Activated CD4-positive, alpha-beta T cell treated with anti-CD3 and anti-CD28 coated beads for 4 hours (primary cell): ENCODE measurements around the gene CTU2.

Experiments
- DNase-seq, 2 donors: peaks; one replicate each; pipeline ENCODE4 v3.0.0-alpha.2; 2020

Gene CTU2

DNA sequence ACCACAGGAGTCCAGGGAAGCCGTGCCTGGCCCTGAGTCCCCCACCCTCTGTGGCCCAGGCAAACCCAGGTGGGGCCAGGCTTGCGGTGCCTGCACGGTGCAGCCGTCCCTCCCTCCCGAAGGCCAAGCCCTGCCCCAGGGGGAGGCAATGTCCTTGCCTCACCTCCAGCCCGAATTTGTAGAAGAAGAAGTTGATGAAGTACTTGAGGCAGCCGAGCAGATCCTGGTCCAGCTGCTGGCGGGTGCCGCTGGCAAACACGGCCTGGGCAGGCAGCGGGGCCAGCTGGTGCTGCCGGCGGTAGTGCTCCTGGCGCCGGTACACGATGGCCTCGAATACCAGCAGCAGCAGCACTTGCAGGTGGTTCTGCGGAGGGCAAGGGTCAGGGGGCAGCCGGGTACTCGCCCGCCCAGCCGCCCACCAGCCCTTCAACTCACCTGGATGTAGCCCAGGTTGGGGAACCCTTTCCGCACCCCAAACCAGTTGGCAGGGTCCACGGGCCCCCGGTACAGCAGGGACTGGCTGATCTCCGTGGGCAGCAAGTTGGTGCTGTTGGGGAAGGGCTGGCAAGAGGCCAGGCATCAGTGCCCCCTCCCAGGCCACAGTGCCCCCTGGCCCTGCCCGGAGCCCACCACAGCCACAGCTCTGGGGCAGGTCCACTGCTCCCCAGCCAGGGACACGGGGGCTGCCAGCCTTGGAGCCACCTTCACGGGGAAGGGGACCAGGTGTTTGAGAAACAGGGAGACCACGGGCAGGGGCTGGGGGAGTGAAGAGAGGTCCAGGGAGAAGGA is 26.1 kb downstream of the CTU2 start:
- DNase-seq = no peak

DNA sequence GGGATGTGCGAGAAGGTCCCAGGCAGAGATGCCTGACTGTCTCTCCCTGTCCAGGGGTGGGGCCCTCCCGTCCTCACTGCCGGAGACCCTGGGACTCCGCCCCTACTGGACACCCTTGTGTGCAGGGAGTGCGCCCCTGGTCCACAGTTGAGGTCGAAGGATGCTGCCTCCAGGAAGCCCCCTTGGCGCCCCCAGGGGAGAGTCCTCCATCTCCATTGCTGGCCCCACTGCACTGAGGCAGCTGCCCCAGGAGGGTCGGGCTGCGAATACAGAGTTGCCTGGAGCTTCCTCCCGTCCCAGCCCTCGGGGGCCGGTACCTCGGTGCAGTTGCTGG is 26.6 kb downstream of the CTU2 start:
- DNase-seq = no peak

DNA sequence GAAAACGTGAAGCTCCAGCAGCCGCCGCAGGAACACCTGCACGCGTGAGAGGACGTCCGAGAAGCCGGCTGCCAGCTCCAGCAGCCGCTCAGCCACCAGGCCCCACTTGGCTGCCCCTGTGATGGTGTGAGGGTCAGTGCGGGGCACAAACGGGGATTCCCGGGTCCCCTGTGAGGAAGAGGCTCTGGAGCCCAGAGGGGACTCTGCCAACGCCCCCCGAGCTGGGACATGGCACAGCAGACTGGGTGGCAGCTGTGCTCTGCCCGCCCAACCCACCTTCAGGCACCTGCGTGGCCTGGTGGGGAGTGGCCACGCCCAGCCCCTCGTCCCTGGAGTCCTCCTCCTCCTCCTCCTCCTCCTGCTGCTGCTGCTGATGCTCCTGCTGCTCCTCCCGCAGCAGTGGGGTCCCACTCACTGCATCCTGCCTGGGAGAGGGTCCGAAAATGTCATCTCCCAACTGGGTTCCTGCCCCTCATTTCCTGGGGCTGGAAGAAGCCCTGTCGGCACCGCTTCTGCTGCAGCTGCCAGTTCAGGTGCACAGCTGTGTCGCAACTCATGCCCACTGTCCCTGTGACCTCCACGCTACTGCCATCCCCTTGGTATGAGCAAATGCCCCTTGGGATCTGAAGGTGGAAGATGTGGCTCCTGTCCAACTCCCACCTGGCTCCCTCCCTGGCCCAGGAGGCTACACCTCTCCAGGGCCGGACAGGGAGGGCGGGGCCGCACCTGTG is 27.5 kb downstream of the CTU2 start:
- no peak for DNase-seq

DNA sequence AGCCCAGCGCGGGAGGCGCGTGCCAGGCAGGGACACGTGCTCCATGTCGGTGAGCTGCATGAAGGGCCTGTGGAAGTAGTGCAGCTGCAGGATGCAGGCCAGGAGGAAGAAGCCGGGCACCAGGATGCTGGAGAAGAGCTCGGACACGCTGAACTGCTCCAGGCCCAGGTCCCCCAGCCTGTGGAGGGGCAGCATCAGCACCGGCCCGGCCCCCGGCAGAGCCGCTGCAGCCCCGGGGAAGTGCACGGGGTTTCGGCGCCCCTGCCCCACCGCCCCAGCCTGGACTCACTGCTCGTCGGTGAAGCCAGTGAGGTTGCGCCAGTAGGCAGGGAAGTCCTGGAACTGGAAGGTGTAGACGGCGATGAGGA is 28.0 kb downstream of the CTU2 start:
- DNase-seq = no peak

DNA sequence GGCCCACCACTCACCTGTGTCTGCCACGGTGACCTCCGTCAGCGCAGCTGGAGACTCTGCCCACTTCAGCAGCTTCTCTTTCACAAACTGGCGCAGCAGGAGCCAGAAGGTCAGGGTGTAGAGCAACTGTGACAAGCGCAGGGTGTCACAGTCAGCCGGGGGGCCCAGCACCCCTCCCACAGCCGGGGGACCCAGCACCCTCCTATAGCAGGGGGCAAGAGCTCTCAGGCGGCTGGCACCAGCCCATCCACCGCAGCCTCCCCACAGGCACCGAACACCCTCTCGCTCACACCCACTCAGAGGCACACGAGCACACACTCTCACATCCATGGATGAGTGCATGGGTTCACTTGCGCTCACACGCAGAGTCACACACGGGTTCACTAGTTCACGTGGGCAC is 28.8 kb downstream of the CTU2 start:
- DNase-seq = no peak

DNA sequence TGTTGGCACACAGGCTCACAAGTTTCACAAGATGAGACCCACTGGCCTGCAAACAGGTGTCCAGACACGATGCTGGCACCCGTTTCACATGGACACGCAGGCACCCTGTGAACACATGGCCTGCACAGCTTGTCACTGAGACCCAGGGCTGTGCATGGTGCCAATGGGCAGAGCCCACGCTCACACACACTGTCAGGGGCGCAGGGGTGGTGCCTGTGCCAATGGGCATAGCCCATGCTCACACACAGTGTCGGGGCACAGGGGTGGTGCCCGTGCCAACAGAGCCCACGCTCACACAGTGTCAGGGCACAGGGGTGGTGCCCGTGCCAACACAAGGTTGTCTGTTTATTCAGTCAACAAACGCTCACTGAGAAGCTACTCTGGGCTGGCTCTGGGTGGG is 29.3 kb downstream of the CTU2 start:
- DNase-seq = no peak

DNA sequence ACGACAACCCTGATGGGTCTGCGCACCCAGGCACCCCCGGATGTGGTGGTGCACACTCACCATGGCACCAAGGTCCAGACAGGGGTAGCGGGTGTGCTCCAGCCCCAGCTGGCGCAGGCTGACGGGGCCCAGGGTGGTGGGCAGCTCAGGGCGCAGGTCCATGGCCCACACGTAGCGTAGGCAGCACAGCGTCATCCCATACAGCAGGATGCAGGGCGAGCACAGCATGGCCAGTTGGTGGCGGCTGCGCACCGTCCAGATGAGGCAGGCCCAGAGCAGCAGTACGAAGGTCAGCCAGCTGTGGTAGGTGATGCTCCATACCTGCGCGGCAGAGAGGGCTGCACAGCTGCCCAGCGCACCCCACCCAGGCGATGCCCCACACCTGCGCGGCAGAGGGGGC is 29.8 kb downstream of the CTU2 start:
- no peak for DNase-seq

DNA sequence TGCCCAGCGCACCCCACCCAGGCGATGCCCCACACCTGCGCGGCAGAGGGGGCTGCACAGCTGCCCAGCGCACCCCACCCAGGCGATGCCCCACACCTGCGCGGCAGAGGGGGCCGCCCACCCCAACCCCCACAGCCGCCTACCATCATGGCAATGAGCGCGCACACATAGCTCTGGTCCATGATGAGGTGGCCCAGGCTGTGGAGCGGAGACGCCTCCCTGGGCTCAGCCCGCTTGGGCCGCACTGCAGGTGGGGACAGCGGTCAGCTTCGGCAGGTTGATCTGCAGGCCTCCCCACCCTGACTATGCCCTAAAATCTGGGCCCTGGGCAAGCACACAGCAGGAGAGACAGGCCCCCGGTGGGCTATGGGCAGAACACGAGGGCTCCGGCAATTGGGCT is 30.2 kb downstream of the CTU2 start:
- no peak for DNase-seq

DNA sequence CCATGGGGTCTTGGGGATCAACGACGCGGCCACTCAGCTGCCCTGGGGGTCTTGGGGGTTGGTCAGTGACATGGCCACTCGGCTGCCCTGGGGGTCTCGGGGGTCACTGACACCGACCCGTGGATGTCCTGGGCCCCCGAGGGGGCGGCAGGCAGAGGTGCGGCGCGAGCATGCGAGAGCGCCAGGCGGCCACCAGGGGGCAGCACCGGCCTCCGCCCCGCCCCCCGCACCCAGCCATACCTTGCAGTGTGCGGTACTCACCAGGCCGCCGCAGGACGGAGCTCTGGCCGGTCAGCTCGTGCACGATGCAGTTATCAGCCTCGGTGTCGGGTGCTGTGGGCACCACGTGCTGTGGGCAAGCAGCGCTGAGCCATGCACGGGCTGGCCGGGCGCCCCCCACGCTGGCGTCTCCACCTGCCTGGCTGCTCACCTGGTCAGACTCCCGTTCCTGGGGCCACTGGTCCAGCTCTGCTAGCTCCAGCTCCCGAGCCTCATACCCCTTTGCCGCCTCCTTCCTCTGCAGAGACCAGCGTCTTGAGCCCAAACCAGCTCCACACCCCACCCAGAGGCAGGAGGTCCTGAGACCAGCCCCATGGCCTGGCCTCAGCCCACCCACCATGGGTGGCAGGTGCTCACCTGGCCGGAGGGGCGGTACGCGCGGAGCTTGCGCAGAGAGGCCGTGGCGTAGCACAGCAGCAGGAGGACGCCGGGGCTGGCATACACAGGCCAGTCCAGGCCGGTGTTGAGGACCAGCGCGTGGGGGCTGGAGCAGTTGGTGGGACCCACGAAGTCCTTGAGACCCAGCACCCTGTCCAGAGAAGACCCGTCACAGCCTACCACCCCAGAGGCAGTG is 31.2 kb downstream of the CTU2 start:
- DNase-seq = peak; percentile 57 to 76

DNA sequence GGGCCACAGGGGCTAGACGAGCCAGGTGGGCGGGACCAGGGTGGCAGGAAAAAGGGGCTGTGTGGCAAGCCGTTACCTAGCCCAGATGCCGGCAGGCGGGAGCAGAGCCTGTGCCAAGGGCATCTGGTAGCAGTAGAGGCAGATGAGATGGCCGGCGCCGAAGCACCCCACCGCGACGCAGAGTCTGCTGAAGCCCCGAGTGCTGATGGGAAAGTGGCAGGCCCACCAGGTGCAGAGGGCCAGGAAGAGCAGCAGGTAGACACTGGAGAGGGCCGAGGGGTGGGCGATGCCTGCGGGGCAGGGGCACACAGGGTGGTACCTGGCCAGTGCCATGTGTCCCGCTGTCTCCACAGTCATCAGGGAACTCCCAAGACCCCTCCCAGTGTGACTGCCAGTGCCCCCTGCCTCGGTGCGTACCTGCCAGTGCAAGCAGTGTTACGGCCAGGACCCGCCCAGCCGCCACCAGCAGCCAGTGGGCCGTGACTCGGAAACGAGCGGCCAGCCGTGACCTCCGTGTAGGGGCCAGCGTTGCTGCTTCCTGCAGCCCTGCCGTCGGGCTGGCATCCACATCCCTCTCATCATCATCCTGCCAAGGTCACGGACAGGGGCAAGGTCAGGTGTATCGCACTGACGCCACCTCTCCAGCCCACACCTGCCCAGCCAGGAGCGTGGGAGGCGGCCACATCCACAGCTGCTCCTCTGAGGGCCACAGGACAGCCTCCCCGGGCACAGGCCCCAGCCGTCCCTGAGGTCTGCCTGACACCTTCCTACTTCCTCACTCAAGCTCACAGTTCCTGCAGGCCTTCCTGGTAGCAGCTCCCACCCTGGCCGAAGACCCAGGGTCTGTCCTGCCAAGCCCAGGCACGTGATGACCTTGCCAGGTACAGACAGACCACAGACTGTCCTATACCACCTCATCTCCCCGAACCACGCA is 32.1 kb downstream of the CTU2 start:
- DNase-seq = no peak

DNA sequence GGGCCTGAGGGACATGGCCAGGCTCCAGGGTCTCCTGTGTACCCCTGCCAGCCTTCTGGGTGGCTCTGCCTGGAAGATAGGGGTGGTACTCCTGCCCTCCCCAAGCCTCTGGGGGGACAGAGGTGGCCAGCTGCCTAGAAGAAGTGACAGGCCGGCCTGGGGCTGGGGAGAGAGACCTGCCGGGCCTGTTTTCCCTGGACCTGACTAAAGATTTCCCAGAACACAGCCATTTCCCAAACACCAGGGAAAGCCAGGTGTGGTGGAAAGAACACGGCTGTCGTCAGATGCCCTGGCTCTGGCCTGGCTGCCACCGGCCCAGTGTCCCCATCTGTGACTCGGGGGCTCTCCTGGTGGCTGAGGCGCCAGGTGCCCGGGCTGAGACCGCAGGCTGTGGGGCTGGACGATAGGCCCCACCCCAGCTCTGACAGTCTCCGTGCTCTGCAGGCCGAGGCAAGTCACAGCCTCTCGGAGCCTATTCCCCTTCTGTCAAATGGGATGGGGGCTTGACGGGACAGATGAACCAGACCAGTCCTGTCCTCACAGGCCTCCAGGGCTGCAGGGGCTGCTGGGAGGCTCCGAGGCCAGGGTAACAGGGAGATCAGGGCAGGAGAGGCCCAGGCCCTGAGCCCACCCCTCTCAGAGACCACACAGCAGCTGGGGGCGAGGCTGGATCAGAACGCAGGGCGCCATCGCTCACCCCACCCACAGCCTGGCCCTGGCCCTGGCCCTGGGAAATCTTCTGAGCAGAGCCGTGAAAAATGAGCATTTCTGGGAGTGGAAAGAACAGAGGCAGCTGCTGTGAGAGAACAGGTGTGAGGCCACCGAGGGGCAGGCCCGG is 33.1 kb downstream of the CTU2 start:
- DNase-seq = no peak

DNA sequence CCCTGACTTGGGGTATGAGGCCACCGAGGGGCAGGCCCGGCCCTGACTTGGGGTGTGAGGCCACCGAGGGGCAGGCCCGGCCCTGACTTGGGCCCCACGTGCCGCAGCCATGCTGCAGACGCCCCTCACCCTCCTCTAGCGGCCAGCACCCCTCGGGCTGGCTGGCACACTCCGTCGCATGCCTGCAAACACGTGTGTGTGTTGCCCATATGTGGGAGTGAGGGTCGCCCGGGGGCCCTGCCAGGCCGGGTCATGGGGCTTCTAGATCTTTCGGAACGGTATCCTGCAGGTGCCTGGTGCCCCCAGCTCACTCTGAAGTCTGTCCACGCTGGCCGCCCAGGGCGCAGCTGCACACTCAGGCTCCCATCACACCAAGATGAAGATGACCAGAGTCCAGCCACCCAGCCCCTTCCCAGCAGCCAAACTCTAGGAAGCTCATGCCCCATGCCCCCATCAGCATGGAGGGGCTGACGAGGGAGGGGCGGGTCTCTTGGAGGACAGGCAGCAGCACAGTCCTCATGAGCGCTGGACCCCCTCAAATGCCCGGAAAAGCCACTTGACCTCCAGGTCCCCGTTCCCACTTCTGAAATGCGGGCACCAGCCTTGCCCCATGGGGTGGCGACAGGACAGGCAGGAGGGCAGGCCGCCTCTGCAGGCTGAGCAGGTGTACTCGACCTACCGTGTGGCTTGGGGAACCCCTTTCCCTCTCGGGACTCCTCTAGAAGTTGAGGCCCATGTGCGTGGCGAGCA is 33.8 kb downstream of the CTU2 start:
- DNase-seq = no peak

DNA sequence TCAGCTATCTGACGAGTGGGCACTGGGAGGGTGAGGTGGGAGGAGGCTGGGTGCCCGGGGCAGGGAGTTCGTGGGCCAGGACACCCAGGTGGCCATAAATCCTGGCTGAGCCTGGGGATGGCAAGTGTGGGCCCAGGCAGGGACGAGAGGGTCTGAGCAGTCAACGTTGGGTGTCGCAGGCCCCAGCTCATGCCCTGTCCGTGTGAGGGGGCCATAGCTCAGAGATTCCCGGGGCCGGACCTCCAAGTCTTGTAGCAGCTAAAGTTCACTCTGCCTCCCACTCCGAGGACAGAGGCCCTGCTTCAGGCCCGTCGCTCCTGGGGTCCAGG is 34.4 kb downstream of the CTU2 start:
- no peak for DNase-seq

DNA sequence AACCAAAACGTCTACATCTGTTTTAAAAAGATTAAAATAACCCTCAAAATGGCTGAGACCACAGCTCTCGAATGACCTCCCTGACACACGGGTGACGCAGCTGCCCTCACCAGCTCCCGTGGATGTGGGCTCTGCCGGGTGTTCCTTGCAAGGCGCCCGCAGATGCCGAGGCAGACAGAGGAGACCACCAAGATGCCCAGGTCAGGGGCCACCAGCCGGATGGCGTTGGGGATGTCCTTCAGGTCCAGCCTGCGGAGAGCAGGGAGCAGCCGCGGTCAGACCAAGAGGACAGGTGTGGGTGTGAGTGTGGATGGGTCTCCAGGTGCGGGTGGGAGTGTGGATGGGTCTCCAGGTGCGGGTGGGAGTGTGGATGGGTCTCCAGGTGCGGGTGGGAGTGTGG is 35.1 kb downstream of the CTU2 start:
- no peak for DNase-seq

DNA sequence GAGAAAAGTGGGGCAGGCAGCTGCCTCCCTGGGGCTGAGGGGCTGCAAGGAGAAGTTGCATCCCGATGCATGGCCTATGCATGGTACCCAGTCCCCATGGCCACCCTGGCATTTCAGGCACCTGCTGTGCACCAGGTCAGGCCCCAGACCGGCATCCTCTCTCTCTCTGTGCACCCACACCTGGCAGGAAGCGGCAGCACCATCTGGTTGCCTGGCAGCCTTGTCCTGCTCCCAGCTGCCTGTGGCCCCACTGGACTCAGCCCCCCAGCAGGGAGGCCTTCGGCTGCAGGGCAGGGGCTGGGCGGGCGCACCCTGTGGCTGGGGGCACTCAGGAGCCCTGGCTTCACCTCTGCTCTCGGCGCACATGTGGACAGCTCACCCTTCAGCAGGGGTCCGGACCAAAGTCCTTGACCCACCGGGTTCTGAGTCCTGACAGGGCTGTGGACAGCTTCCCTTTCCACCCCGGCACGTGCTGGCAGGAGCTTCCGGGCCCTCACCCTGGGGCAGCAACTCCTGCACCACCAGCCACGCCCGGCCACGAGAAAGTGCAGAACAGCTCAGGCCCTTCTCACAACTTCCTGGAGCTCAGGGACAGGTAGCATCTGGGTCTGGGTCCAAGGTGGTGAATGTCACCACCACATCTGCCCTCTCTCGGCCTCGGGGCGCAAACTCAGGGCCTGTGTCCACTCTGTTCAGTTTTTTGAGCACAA is 36.7 kb downstream of the CTU2 start:
- no peak for DNase-seq

DNA sequence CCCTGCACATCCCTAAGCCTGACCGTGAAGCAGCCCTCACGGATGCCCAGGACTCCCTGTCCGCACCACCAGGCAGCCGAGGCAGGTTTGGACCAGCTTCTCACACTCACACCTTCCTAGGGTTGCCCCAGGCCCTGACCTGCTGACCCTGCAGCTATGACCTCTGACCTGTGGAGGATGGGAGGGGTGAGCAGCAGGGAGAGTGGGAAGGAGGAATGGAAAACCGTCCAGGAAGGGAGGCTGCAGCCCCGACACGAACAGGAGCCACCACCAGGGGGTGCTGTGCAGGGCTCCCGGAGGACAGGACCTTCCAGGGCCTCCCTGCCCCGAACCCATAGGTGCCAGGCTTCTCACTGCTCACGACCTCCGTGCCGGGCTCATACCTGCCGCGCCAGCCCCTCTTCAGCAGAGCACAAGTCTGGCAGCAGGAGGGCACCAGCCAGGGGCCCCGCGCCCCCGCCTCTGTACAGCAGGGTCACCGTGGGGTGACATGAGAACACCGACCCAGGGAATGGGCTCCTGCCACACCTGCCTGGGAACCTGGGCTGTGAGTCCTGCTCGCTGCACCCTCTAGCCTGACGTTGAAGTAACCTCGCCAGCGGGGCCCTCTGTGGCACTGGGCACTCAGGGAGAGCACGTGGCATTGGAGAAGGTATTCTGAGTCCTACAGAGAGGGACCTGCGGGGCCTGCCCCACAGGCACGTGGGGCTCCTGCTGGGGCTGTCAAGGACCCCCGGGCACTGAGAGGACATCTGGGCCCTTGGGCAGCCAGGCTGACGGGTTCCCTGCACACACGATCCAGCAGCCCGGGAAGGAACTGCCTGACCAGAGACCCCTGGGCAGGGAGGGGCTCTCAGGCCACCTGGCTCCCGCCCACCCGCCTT is 37.6 kb downstream of the CTU2 start:
- DNase-seq = peak; percentile 78 to 79

DNA sequence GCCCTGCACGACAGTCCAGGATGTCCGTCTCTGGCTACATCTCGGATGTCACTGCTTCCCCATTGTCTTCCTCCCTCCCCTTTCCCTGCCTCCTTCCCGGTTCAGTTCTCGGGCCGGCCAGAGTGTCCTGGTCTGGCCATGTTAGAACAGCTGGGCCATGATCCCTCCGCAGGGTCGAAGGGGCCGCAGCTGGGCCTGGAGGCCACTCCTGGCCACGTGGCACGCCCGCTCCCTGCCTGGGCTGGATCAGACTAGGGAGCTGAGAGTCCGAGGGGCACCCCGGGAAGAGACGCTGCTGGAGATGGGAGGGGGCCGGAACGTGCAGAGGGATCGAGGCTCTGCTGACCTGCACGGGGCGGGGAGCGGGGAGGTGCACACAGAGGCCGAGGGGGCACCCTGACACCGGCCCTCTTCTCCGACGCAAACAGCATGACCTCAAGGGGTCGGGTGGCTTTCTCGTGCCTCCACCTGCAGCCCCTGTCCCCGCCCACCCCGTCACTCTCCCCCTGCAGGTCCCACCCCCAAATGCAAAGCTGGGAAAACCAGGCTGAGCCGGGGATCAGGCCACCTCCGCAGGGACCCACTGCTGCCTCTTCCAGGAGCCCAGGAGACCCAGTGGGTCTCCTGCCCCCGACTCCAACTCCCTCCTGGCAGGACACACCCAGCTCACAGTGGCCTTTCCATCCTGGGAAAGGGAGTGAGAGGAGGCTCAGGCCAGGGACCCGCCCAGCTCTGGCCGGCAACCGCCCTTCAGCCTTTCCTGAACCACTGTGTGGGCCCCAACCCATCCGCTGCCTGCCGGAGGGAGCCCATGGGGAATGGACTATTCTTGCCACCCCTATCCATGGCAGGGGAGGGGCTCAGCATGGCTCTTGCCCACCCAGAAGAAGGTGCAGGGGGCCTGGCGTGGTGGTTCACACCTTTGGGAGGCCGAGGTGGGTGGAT is 38.5 kb downstream of the CTU2 start:
- DNase-seq = no peak

DNA sequence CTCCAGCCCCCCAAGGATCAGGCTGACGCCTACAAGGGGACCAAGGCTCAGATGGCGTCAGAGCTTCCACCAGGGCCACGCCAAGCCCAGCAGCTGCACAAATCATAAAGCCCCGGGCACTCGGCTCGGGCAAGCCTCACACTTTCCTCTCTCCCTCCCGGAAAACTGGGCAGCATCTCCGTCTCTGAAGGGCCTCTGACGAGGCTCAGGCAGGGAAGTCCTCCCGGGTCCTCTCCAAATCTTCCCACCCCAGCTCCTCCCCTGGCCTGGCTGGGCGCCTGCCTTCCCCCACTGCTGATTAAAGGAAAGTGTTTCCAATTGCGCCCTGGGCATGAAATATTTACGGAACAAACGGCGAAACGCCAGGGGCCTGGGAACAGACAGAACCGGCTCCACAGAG is 40.2 kb downstream of the CTU2 start:
- DNase-seq = no peak
